Right atrium auricular region (tissue), 2 donors: ENCODE results near the gene CENPL. TPM values are rescaled to one million over a fixed set of nuclear protein-coding genes. Genes with fewer than 3 reads are reported as not detected.
"Not testable (repeated sequence)": the region's sequence is repeated elsewhere in the genome, so short reads cannot be mapped to it uniquely, and the experiment has no call there.

Experiments
- DNase-seq: peaks from one replicate; pipeline ENCODE4 v3.0.0-alpha.2; 2019; ENCODE audit warnings: low spot score
- H3K27ac ChIP-seq, 2 donors: fragments of 200-600 bp; sonication (generic); 1 replicate in 1 of 2; 2 replicates in 1 of 2; pipeline ENCODE4 v1.5.1; 2016 to 2019
- H3K27me3 ChIP-seq, 2 donors: fragments of 200-600 bp; sonication (generic); one replicate each; pipeline versions ENCODE4 v1.5.1 to v1.6.0; 2017 to 2019
- H3K36me3 ChIP-seq: fragments of 200-600 bp; sonication (generic); one replicate; pipeline ENCODE4 v1.5.1; 2016
- H3K4me1 ChIP-seq, 2 donors: fragments of 200-600 bp; sonication (generic); one replicate each; pipeline versions ENCODE4 v1.5.1 to v1.6.0; 2017 to 2019
- H3K4me3 ChIP-seq, 2 donors: fragments of 200-600 bp; sonication (generic); 1 replicate in 1 of 2; 2 replicates in 1 of 2; pipeline ENCODE4 v1.5.1; 2017 to 2019; ENCODE audit warnings: mild to moderate bottlenecking in 1 of 2, moderate library complexity in 1 of 2
- H3K9me3 ChIP-seq, 2 donors: fragments of 200-600 bp; sonication (generic); one replicate each; pipeline ENCODE4 v1.5.1; 2019
- total RNA-seq, 2 donors: library from RNA; depleted of rRNA; stranded (reverse); fragments of >200 nt; gene quantifications; one replicate each; pipeline ENCODE4 v1.1.0, GENCODE V29; 2016
- TF ChIP-seq, protein P1 (sequence below), 2 donors: fragments of 200-600 bp; sonication (generic); IDR thresholded peaks; one replicate each; pipeline ENCODE4 v1.5.1; 2019; ENCODE audit warnings: antibody characterized with exemption in 2 of 2

CENPL gene
- total RNA-seq, 2 donors from 2014 or later, result 1.5 to 4.2 TPM

DNA sequence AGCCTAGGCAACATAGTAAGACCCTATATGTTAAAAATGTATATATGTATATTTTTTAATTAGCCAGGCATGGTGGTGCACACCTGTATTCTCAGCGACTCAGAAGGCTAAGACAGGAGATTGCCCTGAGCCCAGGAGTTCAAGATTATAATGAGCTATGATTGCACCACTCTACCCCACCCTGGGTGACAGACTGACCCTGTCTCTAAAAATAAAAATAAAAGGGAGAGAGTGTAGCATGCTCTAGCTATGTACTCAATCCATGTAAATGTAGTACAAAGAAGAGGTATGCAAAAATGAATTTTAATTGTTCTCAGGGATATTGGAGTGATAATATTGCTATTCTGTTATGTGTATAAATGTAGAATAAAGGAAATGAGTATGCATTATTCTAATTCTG, 53.1 kb downstream of the CENPL start:
- no peaks in the 10 kb centered on the region for H3K4me1 ChIP-seq
- TF ChIP-seq, protein P1, sequence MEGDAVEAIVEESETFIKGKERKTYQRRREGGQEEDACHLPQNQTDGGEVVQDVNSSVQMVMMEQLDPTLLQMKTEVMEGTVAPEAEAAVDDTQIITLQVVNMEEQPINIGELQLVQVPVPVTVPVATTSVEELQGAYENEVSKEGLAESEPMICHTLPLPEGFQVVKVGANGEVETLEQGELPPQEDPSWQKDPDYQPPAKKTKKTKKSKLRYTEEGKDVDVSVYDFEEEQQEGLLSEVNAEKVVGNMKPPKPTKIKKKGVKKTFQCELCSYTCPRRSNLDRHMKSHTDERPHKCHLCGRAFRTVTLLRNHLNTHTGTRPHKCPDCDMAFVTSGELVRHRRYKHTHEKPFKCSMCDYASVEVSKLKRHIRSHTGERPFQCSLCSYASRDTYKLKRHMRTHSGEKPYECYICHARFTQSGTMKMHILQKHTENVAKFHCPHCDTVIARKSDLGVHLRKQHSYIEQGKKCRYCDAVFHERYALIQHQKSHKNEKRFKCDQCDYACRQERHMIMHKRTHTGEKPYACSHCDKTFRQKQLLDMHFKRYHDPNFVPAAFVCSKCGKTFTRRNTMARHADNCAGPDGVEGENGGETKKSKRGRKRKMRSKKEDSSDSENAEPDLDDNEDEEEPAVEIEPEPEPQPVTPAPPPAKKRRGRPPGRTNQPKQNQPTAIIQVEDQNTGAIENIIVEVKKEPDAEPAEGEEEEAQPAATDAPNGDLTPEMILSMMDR (IDR thresholded peaks at IDR 0.05), result no peak
- DNase-seq, result no peak
- H3K27me3 ChIP-seq, result no peaks in the 10 kb centered on the region
- peaks cover 0 to 5% of the 10 kb centered on the region in 2 donors for H3K9me3 ChIP-seq
- peaks cover 28% of the 10 kb centered on the region for H3K36me3 ChIP-seq
- H3K27ac ChIP-seq, result no peak overlapping the region
- H3K4me3 ChIP-seq, result no peak overlapping the region

DNA sequence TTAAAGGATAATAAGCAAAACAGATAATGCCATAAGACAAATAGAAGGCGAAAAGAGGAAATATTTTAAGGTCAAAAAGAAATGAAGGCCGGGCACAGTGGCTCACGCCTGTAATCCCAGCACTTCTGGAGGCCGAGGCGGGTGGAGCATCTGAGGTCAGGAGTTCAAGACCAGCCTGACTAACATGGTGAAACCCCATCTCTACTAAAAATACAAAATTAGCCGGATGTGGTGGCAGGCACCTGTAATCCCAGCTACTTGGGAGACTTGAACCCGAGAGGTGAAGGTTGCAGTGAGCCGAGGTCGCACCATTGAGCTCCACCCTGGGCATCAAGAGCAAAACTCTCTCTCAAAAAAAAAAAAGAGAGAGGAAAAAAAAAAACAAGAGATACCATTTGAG, 54.4 kb downstream of the CENPL start:
- not testable (repeated sequence) for H3K4me1 ChIP-seq, DNase-seq, H3K9me3 ChIP-seq, H3K27ac ChIP-seq, H3K4me3 ChIP-seq, H3K27me3 ChIP-seq
- peaks cover 28% of the 10 kb centered on the region for H3K36me3 ChIP-seq

DNA sequence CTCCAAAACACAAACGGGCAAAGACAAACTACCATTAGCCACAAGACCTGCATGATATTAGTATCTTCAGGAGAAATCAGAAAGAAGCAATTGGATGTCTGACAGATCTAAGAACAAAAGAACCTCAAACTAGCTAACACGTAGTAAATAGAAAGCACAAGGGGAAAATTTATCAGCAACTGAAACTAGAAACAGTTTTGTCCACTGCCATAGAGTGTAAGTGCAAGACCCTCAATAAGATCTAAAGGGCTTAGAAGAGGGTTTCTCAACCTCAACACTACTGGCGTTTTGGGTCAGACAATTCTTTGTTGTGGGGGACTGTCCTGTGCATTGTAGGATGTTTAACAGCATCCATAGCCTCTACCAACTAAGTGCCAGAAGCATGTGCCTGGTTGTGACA, 55.9 kb downstream of the CENPL start:
- DNase-seq, result no peak
- H3K27me3 ChIP-seq, result no peaks in the 10 kb centered on the region
- peaks cover 23% of the 10 kb centered on the region for H3K36me3 ChIP-seq
- no peak overlapping the region for H3K27ac ChIP-seq
- H3K4me1 ChIP-seq, result no peaks in the 10 kb centered on the region
- TF ChIP-seq, protein P1 (IDR thresholded peaks at IDR 0.05), result no peak
- no peak overlapping the region for H3K4me3 ChIP-seq
- no peaks in the 10 kb centered on the region for H3K9me3 ChIP-seq

DNA sequence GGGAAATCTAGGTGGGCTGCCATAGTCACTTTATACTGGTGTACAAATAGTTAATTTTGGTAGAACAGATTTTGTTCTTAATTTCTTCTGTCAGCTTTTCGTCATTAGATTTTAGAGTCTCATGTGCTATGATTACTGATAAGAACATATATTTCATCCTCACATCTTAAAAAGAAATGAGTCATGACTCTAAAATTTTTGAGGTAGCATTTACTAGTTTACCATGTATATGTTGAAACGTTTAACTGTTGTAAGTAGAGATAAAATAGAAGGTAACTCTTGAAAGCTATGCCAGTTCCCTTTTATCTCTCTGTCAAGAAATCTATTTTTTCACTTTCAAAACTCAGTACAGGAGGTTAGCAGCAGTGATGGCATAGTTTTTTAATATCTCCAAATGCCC, 56.5 kb downstream of the CENPL start:
- DNase-seq, result no peak
- Histone ChIP-seq H3K36me3 (peaks cover 23% of the 10 kb centered on the region), H3K9me3 (peaks cover 0 to 2% of the 10 kb centered on the region in 2 donors), H3K4me3 (no peak overlapping the region), H3K27me3 (no peaks in the 10 kb centered on the region), H3K27ac (no peak overlapping the region), H3K4me1 (no peaks in the 10 kb centered on the region)
- TF ChIP-seq, protein P1 (IDR thresholded peaks at IDR 0.05), result no peak

DNA sequence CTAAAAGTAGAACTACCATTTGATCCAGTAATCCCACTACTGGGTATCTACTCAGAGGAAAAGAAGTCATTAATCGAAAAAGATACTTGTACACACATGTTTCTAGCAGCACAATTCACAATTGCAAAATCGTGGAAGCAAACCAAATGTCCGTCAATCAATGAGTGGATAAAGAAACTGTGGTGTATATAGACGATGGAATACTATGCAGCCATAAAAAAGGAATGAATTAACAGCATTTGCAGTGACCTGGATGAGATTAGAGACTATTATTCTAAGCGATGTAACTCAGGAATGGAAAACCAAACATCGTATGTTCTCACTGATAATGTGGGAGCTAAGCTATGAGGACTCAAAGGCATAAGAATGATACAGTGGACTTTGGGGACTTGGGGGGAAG, 60.4 kb downstream of the CENPL start:
- H3K27me3 ChIP-seq, H3K9me3 ChIP-seq, DNase-seq, H3K4me3 ChIP-seq, H3K4me1 ChIP-seq, H3K27ac ChIP-seq: not testable (repeated sequence)
- H3K36me3 ChIP-seq, result peaks cover 27% of the 10 kb centered on the region

DNA sequence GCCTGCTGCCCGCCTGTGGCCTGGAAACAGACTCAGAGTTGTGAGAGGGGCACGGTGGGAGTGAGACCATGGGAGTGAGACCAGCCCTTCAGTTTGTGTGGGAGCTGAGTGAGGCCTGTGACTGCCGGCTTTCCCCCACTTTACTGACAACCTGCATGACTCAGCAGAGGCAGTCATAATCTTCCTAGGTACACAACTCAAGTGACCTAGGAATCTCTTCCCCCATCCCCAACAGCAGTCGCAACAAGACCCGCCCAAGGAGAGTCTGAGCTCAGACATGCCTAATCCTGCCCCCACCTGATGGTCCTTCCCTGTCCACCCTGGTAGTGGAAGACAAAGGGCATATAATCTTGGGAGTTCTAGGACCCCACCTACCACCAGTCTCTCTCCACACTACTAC, 65.7 kb downstream of the CENPL start:
- DNase-seq, result no peak
- TF ChIP-seq, protein P1 (IDR thresholded peaks at IDR 0.05), result no peak
- Histone ChIP-seq H3K9me3 (peaks cover 0 to 4% of the 10 kb centered on the region in 2 donors), H3K27ac (no peak overlapping the region), H3K4me1 (no peaks in the 10 kb centered on the region), H3K36me3 (peaks cover 49% of the 10 kb centered on the region), H3K27me3 (no peaks in the 10 kb centered on the region), H3K4me3 (no peak overlapping the region)

DNA sequence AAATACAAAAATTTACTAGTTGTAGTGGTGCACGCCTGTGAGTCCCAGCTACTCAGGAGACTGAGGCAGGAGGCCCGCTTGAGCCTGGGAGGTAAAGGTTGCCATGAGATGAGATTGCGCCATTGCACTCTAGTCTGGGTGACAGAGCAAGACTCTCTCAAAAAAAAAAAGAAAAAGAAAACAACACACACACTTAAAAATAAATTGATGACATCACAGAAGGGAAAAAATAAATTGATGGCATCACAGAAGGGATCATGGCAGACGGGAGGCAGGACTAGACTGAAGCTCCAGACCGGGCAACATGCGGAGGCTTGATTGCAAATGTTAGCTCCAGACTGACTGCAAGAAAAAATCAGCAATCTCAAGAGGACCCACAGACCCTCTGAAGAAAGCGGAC, 66.6 kb downstream of the CENPL start:
- Histone ChIP-seq H3K27me3 (no peaks in the 10 kb centered on the region), H3K36me3 (peaks cover 57% of the 10 kb centered on the region), H3K4me1 (no peaks in the 10 kb centered on the region), H3K4me3 (no peak overlapping the region), H3K27ac (no peak overlapping the region), H3K9me3 (peaks cover 0 to under 1% of the 10 kb centered on the region in 2 donors)
- TF ChIP-seq, protein P1 (IDR thresholded peaks at IDR 0.05), result no peak
- DNase-seq, result no peak
